CD4-positive, alpha-beta T cell treated with Interleukin-15 for 1 hour (primary cell): Measurements from ENCODE around the gene SPRR2A.
"Not testable (repeated sequence)": the region's sequence is repeated elsewhere in the genome, so short reads cannot be mapped to it uniquely, and the experiment has no call there.

ENCODE experiments used
- DNase-seq: peaks from one replicate; pipeline ENCODE4 v3.0.0-alpha.2; 2020

Gene SPRR2A

GRCh38 chr1:153024413-153024812, 32.9 kb downstream of the SPRR2A start:
- DNase-seq: no peak

GRCh38 chr1:153023109-153023508, 34.2 kb downstream of the SPRR2A start:
- DNase-seq: no peak

- not testable (repeated sequence) for DNase-seq
Observed at GRCh38 chr1:153022340-153022739, 35.0 kb downstream of the SPRR2A start.

- not testable (repeated sequence) for DNase-seq
Observed at GRCh38 chr1:153021829-153022228, 35.5 kb downstream of the SPRR2A start.

GRCh38 chr1:153011235-153011758, 46.0 kb downstream of the SPRR2A start:
- DNase-seq: not testable (repeated sequence)
